ENCODE data around the gene WDR6.
"Not testable (repeated sequence)": the region's sequence is repeated elsewhere in the genome, so short reads cannot be mapped to it uniquely, and the experiment has no call there.

Gene WDR6

DNA sequence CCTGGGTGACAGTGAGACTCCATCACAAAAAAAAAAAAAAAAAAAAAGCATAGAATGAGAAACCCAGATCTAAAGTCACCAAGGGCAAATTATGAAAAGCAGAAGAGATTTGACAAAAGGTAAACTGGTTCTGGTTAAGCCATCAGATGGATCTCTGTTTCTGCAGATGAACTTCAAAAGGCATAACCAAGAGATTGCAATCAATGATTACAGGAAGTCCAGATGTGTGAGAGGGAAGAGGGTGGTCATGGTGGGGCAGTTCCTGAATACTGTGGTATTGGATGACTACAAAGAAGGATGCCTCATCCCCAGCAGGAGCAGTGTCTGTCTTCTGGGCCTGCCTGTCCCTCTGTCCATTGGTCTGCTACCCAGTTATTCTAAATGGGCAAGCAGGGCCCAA, 13.4 kb upstream of the WDR6 start:
- no peak for DNase-seq

DNA sequence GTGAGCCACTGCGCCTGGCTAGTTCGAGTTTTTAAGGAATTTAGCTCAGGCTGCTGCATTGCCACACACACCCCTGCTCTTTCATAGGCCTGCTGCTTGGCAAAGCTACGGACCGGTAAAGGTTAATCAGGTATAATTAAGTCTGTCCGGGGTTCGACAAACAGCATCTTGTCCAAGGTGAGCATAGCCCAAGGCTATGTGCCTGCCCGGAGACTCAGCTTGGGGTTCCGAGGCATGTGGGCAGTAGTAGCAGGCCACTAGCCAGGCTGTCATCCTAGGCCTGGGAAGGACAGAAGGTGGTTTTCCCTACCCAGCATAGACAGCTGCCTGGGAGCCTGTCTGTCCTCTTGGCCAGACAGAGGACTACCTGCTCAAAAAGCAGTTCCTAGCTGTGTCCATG, 10.6 kb upstream of the WDR6 start:
- DNase-seq = no peak

GRCh38 chr3:48997102-48997635, 10.0 kb upstream of the WDR6 start:
- DNase-seq = no peak

GRCh38 chr3:48997714-48998637, 9.2 kb upstream of the WDR6 start:
- no peak for DNase-seq

DNA sequence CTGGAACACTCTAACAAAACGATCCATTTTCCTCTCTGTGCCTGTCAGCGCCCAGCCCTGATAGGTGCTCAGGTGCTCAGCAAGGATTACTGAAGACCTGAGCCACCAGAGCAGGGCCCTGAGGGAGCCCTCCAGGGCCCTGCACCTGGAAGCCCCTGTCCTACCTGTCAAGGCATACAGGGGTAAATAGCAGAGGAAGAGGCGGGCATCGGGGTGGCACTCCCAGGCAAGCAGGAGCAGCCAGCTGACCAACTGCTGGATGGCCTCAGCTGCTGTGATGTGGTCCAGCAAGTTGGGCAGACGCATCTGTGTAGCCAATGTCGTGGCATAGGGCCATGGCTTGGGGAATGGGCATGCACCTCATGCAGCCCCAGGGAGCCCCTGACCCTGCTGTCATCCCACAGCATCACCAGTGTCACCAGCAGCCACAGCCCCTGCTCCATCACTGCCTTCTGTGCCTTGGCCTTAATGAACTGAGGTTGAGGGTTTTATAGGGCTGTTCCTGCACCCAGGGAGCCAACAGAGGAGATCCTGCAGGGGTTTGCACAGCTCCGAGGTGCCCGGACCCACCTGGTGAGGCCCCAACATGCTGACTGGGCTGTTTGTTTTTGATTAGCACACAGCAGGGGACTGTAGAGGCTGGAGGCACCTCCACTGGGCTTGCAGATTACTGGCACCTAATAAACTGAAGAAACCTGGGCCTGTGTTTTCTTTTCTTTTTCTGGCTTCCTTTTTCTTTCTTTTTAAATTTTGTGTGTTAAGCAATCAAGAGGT, 7.9 kb upstream of the WDR6 start:
- no peak for DNase-seq

GRCh38 chr3:49001155-49001554, 6.0 kb upstream of the WDR6 start:
- DNase-seq = no peak

GRCh38 chr3:49004352-49005302, 2.6 kb upstream of the WDR6 start:
- no peak for DNase-seq

DNA sequence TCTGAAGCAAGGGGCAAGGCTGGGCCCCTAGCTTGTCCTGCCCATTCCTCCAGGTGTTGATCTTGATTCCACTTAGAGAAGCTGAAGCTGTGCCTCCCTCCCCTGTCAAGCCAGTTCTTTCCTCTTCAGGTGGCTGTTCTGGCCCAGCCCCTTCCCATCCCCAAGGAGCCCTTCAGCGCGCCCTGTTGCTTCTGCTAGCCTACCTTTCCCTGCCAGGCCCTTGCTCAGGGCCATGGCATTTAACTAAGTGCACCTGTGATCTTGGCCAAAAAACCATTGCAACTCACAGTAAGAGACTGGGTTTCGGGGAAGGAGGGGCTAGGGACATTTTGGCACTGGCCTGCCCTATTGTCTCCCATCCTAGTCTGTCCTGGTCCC, 1.9 kb upstream of the WDR6 start:
- DNase-seq = no peak

GRCh38 chr3:49005998-49006397, 1.2 kb upstream of the WDR6 start:
- no peak for DNase-seq

- no peak for DNase-seq
Measured at GRCh38 chr3:49006408-49007067, 653 bp upstream of the WDR6 start.

GRCh38 chr3:49007771-49008528, 759 bp downstream of the WDR6 start:
- peak; percentile 87 for DNase-seq

GRCh38 chr3:49008627-49009026, 1.4 kb downstream of the WDR6 start:
- not testable (repeated sequence) for DNase-seq

GRCh38 chr3:49009396-49009795, 2.2 kb downstream of the WDR6 start:
- no peak for DNase-seq

- no peak for DNase-seq
Measured at GRCh38 chr3:49012441-49013017, 5.3 kb downstream of the WDR6 start.

DNA sequence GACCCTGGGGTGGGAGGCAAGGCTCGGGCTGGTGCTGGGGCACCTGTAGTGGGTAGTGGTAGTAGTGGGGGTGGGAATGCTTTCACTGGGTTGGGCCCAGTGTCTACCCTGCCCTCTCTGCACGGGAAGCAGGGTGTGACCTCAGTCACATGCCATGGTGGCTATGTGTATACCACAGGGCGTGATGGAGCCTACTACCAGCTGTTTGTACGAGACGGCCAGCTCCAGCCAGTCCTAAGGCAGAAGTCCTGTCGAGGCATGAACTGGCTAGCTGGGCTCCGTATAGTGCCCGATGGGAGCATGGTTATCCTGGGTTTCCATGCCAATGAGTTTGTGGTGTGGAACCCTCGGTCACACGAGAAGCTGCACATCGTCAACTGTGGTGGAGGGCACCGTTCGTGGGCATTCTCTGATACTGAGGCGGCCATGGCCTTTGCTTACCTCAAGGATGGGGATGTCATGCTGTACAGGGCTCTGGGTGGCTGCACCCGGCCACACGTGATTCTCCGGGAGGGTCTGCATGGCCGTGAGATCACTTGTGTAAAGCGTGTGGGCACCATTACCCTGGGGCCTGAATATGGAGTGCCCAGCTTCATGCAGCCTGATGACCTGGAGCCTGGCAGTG, 6.0 kb downstream of the WDR6 start:
- no peak for DNase-seq

- DNase-seq = peak; percentile 42
Measured at GRCh38 chr3:49013738-49014660, 6.8 kb downstream of the WDR6 start.

DNA sequence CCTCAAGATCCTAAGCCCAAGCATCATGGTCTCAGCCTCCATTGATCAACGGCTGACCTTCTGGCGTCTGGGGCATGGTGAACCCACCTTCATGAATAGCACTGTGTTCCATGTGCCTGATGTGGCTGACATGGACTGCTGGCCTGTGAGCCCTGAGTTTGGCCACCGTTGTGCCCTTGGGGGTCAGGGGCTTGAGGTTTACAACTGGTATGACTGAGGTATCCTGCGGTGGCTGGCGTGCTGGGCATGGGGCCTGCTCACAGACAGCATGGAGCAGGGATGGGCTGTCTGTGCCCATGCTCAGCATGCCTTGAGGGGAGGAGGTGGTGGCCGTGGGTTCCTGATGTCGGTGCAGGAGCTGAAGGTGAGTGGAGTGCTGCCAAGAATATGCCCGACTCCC, 7.9 kb downstream of the WDR6 start:
- no peak for DNase-seq

DNA sequence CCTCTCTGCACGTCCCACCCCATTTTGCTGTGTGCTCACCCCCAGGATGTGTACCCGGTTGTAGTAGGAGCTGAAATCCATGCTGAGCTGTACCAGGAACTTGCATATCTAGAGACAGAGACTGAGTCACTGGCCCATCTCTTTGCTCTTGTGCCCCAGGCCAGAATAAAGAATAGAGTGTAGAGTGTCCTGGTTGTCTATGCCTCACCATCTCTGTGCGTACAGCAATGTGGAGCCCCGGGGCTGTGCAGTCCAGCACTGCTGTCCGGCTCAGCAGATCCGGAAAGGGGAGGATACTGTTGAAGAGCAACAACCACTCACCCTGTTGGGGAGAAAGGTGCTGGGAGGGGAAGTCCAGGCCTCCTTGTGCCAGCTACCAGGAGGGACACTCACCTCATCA, 8.6 kb downstream of the WDR6 start:
- no peak for DNase-seq
